GM19324 (cell line): Measurements from ENCODE around the gene PRSS58.

Experiments
- ATAC-seq: cut with Tn5 transposase; IDR thresholded peaks from one replicate; pipeline ENCODE4 v1.9.1; 2021; ENCODE audit warnings: mild to moderate bottlenecking, moderate library complexity; ENCODE audit not compliant: unreplicated experiment, low FRiP score

Gene PRSS58

GRCh38 chr7:142228537-142229104 lies 29.2 kb downstream of the PRSS58 start:
- no peak for ATAC-seq
